HEK293 (cell line): Measurements from ENCODE around the gene CENPA.

Experiments used
- CTCF ChIA-PET: fragments of 350-600 bp; formaldehyde crosslinking; extraction: SDS; loops from one replicate; lab custom pipeline; 2021; ENCODE audit warnings: antibody characterized with exemption; lab: Yijun Ruan, JAX
- POLR2A ChIA-PET: fragments of 300-600 bp; formaldehyde crosslinking; extraction: SDS; loops from one replicate; lab custom pipeline; 2020; ENCODE audit warnings: antibody characterized with exemption, inconsistent platforms; lab: Yijun Ruan, JAX
- H3K27ac ChIP-seq: fragments of 200-500 bp; sonication (Bioruptor generic); 2 replicates; pipeline ENCODE4 v1.5.1; 2014; ENCODE audit warnings: low read depth, low read length, control low read depth, inconsistent platforms; ENCODE audit errors: extremely low read depth
- H3K36me3 ChIP-seq, 2 experiments: fragments of 200-500 bp in 1 of 2; sonication (Bioruptor generic) in 1 of 2; 1 replicate in 1 of 2; 2 replicates in 1 of 2; pipeline ENCODE4 v1.5.1; 2014 to 2017; ENCODE audit warnings: inconsistent platforms in 2 of 2, low read length in 2 of 2; ENCODE audit not compliant: control insufficient read depth in 2 of 2, insufficient read depth in 1 of 2
- H3K4me1 ChIP-seq: fragments of 200-500 bp; sonication (Bioruptor generic); 2 replicates; pipeline ENCODE4 v1.5.1; 2014; ENCODE audit warnings: mild to moderate bottlenecking, low read length, inconsistent platforms; ENCODE audit not compliant: control insufficient read depth, insufficient read depth
- H3K4me3 ChIP-seq: 2 replicates; pipeline ENCODE4 v1.5.1; 2011; ENCODE audit warnings: low read depth, mild to moderate bottlenecking, control low read depth, low read length, moderate library complexity
- H3K9me3 ChIP-seq: fragments of 200-500 bp; sonication (Bioruptor generic); 2 replicates; pipeline ENCODE4 v1.5.1; 2014; ENCODE audit warnings: low read depth, low read length, inconsistent platforms; ENCODE audit not compliant: control insufficient read depth, insufficient read depth
- HOXD13 ChIP-seq: sonication (generic); formaldehyde crosslinking; IDR thresholded peaks from 2 replicates; pipeline ENCODE4 v1.8.0; 2022; ENCODE audit warnings: missing genetic modification reagents, borderline replicate concordance
- KLF1 ChIP-seq: fragments of 450-650 bp; formaldehyde crosslinking; IDR thresholded peaks from 2 replicates; pipeline ENCODE4 v1.5.1; 2016; ENCODE audit warnings: missing biosample characterization, missing genetic modification characterization
- KLF16 ChIP-seq: fragments of 450-650 bp; formaldehyde crosslinking; IDR thresholded peaks from 2 replicates; pipeline ENCODE4 v1.5.1; 2017; ENCODE audit warnings: missing biosample characterization, missing genetic modification characterization
- MEIS1 ChIP-seq: sonication (generic); formaldehyde crosslinking; IDR thresholded peaks from 2 replicates; pipeline ENCODE4 v1.8.1; 2022; ENCODE audit warnings: missing genetic modification reagents, mild to moderate bottlenecking, borderline replicate concordance
- OSR2 ChIP-seq: fragments of 450-650 bp; formaldehyde crosslinking; IDR thresholded peaks from 2 replicates; pipeline ENCODE4 v1.5.1; 2016; ENCODE audit warnings: missing biosample characterization, missing genetic modification characterization
- REPIN1 ChIP-seq: fragments of 450-650 bp; formaldehyde crosslinking; IDR thresholded peaks from 2 replicates; pipeline ENCODE4 v1.5.1; 2017; ENCODE audit warnings: missing biosample characterization, missing genetic modification characterization, low read depth
- SALL2 ChIP-seq: fragments of 450-650 bp; formaldehyde crosslinking; IDR thresholded peaks from 2 replicates; pipeline ENCODE4 v1.5.0; 2017; ENCODE audit warnings: missing biosample characterization, mild to moderate bottlenecking, missing genetic modification characterization, borderline replicate concordance
- WT1 ChIP-seq: fragments of 450-650 bp; formaldehyde crosslinking; IDR thresholded peaks from 2 replicates; pipeline ENCODE4 v1.5.1; 2016; ENCODE audit warnings: missing biosample characterization, missing genetic modification characterization
- ZBTB21 ChIP-seq: fragments of 450-650 bp; formaldehyde crosslinking; IDR thresholded peaks from 2 replicates; pipeline ENCODE4 v1.5.1; 2017; ENCODE audit warnings: missing biosample characterization, missing genetic modification characterization
- ZFP41 ChIP-seq: fragments of 450-650 bp; formaldehyde crosslinking; IDR thresholded peaks from 2 replicates; pipeline ENCODE4 v1.5.1; 2016; ENCODE audit warnings: missing biosample characterization, missing genetic modification characterization, borderline replicate concordance
- ZNF404 ChIP-seq: fragments of 450-650 bp; formaldehyde crosslinking; IDR thresholded peaks from 2 replicates; pipeline ENCODE4 v1.5.1; 2017; ENCODE audit warnings: missing biosample characterization, missing genetic modification characterization
- ZNF473 ChIP-seq: fragments of 450-650 bp; formaldehyde crosslinking; IDR thresholded peaks from 2 replicates; pipeline ENCODE4 v1.5.1; 2017; ENCODE audit warnings: missing biosample characterization, missing genetic modification characterization
- ZNF510 ChIP-seq: fragments of 450-650 bp; formaldehyde crosslinking; IDR thresholded peaks from 2 replicates; pipeline ENCODE4 v1.5.1; 2018; ENCODE audit warnings: mild to moderate bottlenecking, missing genetic modification characterization, missing biosample characterization; ENCODE audit not compliant: insufficient replicate concordance
- ZNF549 ChIP-seq: fragments of 450-650 bp; IDR thresholded peaks from 2 replicates; pipeline ENCODE4 v1.5.1; 2018; ENCODE audit warnings: missing biosample characterization, missing genetic modification characterization, mild to moderate bottlenecking, inconsistent platforms, moderate library complexity
- ZNF560 ChIP-seq: fragments of 450-650 bp; formaldehyde crosslinking; IDR thresholded peaks from 2 replicates; pipeline ENCODE4 v1.5.1; 2017; ENCODE audit warnings: missing biosample characterization, missing genetic modification characterization, borderline replicate concordance
- ZNF585B ChIP-seq: fragments of 450-650 bp; formaldehyde crosslinking; IDR thresholded peaks from 2 replicates; pipeline ENCODE4 v1.5.1; 2016; ENCODE audit warnings: missing biosample characterization, missing genetic modification characterization
- ZNF660 ChIP-seq: fragments of 450-650 bp; IDR thresholded peaks from 2 replicates; pipeline ENCODE4 v1.5.1; 2018; ENCODE audit warnings: missing biosample characterization, mild to moderate bottlenecking, missing genetic modification characterization
- ZSCAN30 ChIP-seq: fragments of 450-650 bp; IDR thresholded peaks from 2 replicates; pipeline ENCODE4 v1.5.1; 2018; ENCODE audit warnings: missing biosample characterization, mild to moderate bottlenecking, missing genetic modification characterization, moderate library complexity
- TF ChIP-seq, protein P1 (sequence below): fragments of 450-650 bp; formaldehyde crosslinking; IDR thresholded peaks from 2 replicates; pipeline ENCODE4 v1.5.1; 2016; ENCODE audit warnings: missing biosample characterization, missing genetic modification characterization
- TF ChIP-seq, protein P2 (sequence below): fragments of 450-650 bp; formaldehyde crosslinking; IDR thresholded peaks from 2 replicates; pipeline ENCODE4 v1.5.1; 2016; ENCODE audit warnings: missing biosample characterization, missing genetic modification characterization
- TF ChIP-seq, protein P3 (sequence below): fragments of 450-650 bp; formaldehyde crosslinking; optimal IDR thresholded peaks from 2 replicates; pipeline ENCODE3; 2016; ENCODE audit warnings: missing biosample characterization, mild to moderate bottlenecking, missing genetic modification characterization
- TF ChIP-seq, protein P4 (sequence below): fragments of 450-650 bp; formaldehyde crosslinking; IDR thresholded peaks from 2 replicates; pipeline ENCODE4 v1.5.1; 2017; ENCODE audit warnings: missing biosample characterization, missing genetic modification characterization
- TF ChIP-seq, protein P5 (sequence below): fragments of 450-650 bp; IDR thresholded peaks from 2 replicates; pipeline ENCODE4 v1.5.1; 2018; ENCODE audit warnings: missing biosample characterization, missing genetic modification characterization
- TF ChIP-seq, protein P6 (sequence below): fragments of 450-650 bp; IDR thresholded peaks from 2 replicates; pipeline ENCODE4 v1.5.1; 2018; ENCODE audit warnings: missing biosample characterization, mild to moderate bottlenecking, missing genetic modification characterization
- TF ChIP-seq, protein P7 (sequence below): fragments of 450-650 bp; formaldehyde crosslinking; IDR thresholded peaks from 2 replicates; pipeline ENCODE4 v1.5.1; 2016; ENCODE audit warnings: missing biosample characterization, missing genetic modification characterization

Gene CENPA

DNA sequence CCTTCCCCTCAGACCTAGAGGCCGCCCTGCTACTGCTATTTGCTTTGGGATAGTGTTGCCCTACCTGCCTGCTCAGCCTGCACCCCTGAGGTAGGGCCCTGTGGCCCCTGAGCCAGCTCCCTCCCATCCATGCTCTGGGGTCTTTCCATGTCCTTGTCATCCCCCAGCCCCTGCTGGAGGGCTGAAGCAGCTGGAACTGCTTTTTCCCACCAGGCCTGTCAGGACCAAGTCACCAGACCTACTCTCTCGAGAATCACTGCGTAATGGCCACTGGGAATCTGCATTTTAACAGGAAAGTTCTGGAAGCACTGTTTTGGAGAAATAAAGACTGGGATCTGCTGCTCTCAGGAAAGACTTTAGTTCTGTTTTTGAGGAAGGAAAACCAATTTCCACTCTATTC is 42.0 kb upstream of the CENPA start:
- POLR2A ChIA-PET: no interaction called here

DNA sequence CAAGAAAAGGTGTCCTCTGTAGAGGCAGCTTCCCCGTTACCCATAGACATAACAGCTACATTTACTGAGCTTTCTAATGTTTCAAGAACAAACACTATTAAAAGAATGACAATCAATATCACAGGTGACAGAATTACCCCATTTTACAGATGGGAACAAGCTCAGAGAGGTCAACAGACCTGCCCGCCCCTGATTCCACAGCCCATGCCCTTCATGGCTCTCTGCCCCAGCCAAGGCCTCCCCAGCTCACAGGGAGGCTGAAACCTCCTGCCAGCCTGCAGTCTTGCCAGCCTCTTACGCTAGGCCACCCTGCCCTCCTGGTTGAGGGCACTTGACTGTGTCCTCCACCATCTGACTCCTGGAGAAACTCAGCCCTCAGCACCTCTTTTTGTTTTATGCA is 40.9 kb upstream of the CENPA start:
- Histone ChIP-seq H3K9me3 (no peaks in the 10 kb centered on the region), H3K36me3 (no peaks in the 10 kb centered on the region), H3K4me3 (no peak overlapping the region), H3K4me1 (no peaks in the 10 kb centered on the region), H3K27ac (no peak overlapping the region)
- CTCF ChIA-PET: interaction anchor here (0.6 to 7.7 kb wide), 20 partner anchors 9 to 553 kb away, joined by 3 to 198 read pairs (median 6); no protein-coding TSS in a partner anchor
- POLR2A ChIA-PET: no interaction called here
- TF ChIP-seq ZNF404 (tag by site-specific recombination) (no peak), ZNF585B (tag by site-specific recombination) (no peak), SALL2 (tag by site-specific recombination) (no peak), ZNF560 (tag by site-specific recombination) (no peak), ZFP41 (tag by site-specific recombination) (no peak), HOXD13 (CRISPR knock-in tag) (no peak), ZBTB21 (tag by site-specific recombination) (no peak), REPIN1 (no peak)
- TF ChIP-seq, protein P1, sequence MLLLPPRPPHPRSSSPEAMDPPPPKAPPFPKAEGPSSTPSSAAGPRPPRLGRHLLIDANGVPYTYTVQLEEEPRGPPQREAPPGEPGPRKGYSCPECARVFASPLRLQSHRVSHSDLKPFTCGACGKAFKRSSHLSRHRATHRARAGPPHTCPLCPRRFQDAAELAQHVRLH: no peak
- TF ChIP-seq, protein P2, sequence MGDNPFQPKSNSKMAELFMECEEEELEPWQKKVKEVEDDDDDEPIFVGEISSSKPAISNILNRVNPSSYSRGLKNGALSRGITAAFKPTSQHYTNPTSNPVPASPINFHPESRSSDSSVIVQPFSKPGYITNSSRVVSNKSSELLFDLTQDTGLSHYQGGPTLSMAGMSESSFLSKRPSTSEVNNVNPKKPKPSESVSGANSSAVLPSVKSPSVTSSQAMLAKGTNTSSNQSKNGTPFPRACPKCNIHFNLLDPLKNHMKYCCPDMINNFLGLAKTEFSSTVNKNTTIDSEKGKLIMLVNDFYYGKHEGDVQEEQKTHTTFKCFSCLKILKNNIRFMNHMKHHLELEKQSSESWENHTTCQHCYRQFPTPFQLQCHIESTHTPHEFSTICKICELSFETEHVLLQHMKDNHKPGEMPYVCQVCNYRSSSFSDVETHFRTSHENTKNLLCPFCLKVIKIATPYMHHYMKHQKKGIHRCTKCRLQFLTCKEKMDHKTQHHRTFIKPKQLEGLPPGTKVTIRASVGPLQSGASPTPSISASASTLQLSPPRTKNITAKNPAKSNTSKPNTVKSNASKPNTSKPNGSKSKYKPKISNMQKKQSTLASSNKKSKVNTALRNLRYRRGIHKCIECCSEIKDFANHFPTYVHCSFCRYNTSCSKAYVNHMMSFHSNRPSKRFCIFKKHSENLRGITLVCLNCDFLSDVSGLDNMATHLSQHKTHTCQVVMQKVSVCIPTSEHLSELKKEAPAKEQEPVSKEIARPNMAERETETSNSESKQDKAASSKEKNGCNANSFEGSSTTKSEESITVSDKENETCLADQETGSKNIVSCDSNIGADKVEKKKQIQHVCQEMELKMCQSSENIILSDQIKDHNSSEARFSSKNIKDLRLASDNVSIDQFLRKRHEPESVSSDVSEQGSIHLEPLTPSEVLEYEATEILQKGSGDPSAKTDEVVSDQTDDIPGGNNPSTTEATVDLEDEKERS (tag by site-specific recombination): no peak
- TF ChIP-seq, protein P3, sequence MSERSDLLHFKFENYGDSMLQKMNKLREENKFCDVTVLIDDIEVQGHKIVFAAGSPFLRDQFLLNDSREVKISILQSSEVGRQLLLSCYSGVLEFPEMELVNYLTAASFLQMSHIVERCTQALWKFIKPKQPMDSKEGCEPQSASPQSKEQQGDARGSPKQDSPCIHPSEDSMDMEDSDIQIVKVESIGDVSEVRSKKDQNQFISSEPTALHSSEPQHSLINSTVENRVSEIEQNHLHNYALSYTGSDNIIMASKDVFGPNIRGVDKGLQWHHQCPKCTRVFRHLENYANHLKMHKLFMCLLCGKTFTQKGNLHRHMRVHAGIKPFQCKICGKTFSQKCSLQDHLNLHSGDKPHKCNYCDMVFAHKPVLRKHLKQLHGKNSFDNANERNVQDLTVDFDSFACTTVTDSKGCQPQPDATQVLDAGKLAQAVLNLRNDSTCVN (tag by site-specific recombination): no peak
- TF ChIP-seq, protein P4, sequence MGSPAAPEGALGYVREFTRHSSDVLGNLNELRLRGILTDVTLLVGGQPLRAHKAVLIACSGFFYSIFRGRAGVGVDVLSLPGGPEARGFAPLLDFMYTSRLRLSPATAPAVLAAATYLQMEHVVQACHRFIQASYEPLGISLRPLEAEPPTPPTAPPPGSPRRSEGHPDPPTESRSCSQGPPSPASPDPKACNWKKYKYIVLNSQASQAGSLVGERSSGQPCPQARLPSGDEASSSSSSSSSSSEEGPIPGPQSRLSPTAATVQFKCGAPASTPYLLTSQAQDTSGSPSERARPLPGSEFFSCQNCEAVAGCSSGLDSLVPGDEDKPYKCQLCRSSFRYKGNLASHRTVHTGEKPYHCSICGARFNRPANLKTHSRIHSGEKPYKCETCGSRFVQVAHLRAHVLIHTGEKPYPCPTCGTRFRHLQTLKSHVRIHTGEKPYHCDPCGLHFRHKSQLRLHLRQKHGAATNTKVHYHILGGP (tag by site-specific recombination): no peak
- TF ChIP-seq, protein P5, sequence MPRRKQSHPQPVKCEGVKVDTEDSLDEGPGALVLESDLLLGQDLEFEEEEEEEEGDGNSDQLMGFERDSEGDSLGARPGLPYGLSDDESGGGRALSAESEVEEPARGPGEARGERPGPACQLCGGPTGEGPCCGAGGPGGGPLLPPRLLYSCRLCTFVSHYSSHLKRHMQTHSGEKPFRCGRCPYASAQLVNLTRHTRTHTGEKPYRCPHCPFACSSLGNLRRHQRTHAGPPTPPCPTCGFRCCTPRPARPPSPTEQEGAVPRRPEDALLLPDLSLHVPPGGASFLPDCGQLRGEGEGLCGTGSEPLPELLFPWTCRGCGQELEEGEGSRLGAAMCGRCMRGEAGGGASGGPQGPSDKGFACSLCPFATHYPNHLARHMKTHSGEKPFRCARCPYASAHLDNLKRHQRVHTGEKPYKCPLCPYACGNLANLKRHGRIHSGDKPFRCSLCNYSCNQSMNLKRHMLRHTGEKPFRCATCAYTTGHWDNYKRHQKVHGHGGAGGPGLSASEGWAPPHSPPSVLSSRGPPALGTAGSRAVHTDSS: no peak

More for the DNA sequence above, 42.0 kb upstream of the CENPA start:
- Histone ChIP-seq H3K4me1 (no peaks in the 10 kb centered on the region), H3K9me3 (no peaks in the 10 kb centered on the region), H3K4me3 (no peak overlapping the region), H3K27ac (no peak overlapping the region), H3K36me3 (no peaks in the 10 kb centered on the region)
- CTCF ChIA-PET: interaction anchor here (0.7 to 7.7 kb wide), 7 partner anchors 11 to 168 kb away, joined by 3 to 198 read pairs (median 8); no protein-coding TSS in a partner anchor
- TF ChIP-seq ZNF660 (tag by site-specific recombination) (no peak), ZNF549 (tag by site-specific recombination) (no peak), MEIS1 (CRISPR knock-in tag) (no peak), KLF16 (no peak), ZSCAN30 (tag by site-specific recombination) (no peak), KLF1 (tag by site-specific recombination) (no peak), OSR2 (tag by site-specific recombination) (no peak), ZNF510 (tag by site-specific recombination) (no peak), ZNF473 (tag by site-specific recombination) (no peak), WT1 (no peak)
- TF ChIP-seq, protein P6, sequence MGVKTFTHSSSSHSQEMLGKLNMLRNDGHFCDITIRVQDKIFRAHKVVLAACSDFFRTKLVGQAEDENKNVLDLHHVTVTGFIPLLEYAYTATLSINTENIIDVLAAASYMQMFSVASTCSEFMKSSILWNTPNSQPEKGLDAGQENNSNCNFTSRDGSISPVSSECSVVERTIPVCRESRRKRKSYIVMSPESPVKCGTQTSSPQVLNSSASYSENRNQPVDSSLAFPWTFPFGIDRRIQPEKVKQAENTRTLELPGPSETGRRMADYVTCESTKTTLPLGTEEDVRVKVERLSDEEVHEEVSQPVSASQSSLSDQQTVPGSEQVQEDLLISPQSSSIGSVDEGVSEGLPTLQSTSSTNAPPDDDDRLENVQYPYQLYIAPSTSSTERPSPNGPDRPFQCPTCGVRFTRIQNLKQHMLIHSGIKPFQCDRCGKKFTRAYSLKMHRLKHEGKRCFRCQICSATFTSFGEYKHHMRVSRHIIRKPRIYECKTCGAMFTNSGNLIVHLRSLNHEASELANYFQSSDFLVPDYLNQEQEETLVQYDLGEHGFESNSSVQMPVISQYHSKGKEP: no peak
- TF ChIP-seq, protein P7, sequence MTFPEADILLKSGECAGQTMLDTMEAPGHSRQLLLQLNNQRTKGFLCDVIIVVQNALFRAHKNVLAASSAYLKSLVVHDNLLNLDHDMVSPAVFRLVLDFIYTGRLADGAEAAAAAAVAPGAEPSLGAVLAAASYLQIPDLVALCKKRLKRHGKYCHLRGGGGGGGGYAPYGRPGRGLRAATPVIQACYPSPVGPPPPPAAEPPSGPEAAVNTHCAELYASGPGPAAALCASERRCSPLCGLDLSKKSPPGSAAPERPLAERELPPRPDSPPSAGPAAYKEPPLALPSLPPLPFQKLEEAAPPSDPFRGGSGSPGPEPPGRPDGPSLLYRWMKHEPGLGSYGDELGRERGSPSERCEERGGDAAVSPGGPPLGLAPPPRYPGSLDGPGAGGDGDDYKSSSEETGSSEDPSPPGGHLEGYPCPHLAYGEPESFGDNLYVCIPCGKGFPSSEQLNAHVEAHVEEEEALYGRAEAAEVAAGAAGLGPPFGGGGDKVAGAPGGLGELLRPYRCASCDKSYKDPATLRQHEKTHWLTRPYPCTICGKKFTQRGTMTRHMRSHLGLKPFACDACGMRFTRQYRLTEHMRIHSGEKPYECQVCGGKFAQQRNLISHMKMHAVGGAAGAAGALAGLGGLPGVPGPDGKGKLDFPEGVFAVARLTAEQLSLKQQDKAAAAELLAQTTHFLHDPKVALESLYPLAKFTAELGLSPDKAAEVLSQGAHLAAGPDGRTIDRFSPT (tag by site-specific recombination): no peak
